Measurements from ENCODE around the gene CTNNA3.
A peak's percentile ranks its signal among the peaks of the same experiment; 100 is the strongest.
"Not testable (repeated sequence)": the region's sequence is repeated elsewhere in the genome, so short reads cannot be mapped to it uniquely, and the experiment has no call there.

CTNNA3 gene

DNA sequence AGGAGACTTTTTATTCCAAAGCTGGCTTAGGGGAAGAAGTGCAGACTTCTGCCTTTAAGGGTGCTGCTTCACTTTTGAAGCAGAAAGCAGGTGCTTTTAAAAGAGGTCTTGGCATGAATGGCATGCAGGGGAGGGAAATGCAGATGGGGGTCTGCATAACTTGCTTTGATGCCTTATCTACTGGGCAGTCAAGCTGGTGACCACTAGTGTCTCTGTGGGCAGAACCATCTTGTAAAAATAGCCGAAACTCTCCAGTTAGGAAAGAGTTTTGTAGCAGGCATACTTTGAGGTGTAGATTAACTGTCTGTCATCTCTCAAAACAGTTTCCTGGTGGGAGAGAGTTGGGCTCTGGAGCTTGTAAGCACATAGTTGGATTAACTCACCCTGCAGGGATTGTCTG is 9.9 kb upstream of the CTNNA3 start:
- TF ChIP-seq, protein P1, sequence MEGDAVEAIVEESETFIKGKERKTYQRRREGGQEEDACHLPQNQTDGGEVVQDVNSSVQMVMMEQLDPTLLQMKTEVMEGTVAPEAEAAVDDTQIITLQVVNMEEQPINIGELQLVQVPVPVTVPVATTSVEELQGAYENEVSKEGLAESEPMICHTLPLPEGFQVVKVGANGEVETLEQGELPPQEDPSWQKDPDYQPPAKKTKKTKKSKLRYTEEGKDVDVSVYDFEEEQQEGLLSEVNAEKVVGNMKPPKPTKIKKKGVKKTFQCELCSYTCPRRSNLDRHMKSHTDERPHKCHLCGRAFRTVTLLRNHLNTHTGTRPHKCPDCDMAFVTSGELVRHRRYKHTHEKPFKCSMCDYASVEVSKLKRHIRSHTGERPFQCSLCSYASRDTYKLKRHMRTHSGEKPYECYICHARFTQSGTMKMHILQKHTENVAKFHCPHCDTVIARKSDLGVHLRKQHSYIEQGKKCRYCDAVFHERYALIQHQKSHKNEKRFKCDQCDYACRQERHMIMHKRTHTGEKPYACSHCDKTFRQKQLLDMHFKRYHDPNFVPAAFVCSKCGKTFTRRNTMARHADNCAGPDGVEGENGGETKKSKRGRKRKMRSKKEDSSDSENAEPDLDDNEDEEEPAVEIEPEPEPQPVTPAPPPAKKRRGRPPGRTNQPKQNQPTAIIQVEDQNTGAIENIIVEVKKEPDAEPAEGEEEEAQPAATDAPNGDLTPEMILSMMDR (IDR thresholded peaks at IDR 0.05; ENCODE audit: low read depth, low read length) = no peak
- no peak for DNase-seq (ENCODE audit: low read depth in 2 of 2)

DNA sequence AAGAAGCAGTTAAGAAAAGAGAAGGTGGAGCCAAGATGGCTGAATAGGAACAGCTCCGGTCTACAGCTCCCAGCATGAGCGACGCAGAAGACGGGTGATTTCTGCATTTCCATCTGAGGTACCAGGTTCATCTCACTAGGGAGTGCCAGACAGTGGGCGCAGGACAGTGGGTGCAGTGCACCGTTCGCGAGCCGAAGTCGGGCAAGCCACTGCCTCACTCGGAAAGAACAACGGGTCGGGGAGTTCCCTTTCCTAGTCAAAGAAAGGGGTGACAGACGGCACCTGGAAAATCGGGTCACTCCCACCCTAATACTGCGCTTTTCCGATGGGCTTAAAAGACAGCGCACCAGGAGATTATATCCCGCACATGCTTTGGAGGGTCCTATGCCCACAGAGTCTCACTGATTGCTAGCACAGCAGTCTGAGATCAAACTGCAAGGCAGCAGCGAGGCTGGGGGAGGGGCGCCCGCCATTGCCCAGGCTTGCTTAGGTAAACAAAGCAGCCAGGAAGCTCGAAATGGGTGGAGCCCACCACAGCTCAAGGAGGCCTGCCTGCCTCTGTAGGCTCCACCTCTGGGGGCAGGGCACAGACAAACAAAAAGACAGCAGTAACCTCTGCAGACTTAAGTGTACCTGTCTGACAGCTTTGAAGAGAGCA is 3.7 kb upstream of the CTNNA3 start:
- not testable (repeated sequence) for DNase-seq (ENCODE audit: low read depth in 2 of 2); H3K4me3 ChIP-seq (replicated peaks in 1 of 2; ENCODE audit: low read depth in 2 of 2, low read length in 2 of 2)

More for the DNA sequence above, 9.9 kb upstream of the CTNNA3 start:
- H3K4me3 ChIP-seq (replicated peaks in 1 of 2; ENCODE audit: low read depth in 2 of 2, low read length in 2 of 2) = no peak overlapping the region

DNA sequence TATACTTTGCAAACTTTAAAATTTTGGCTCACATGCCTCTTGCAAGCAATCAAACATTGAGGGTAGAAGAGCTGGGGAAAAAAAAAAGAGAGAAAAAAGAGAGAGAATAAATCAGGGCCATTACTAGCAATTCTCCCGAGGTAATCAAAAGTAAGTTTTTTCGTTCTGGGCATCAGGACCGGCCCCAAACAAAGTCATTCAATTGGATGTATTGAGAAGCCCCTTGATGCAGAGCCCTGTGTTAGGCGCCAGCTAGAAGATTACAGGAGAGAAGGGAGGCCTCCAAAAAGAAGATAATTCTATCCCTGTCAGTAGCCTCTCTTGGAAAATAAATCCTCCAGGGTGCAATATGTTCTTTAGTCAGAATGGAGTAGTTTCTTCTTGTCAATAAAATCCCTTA is 2.2 kb upstream of the CTNNA3 start:
- TF ChIP-seq, protein P1 (IDR thresholded peaks at IDR 0.05; ENCODE audit: low read depth, low read length) = no peak
- no peak overlapping the region for H3K4me3 ChIP-seq (replicated peaks in 1 of 2; ENCODE audit: low read depth in 2 of 2, low read length in 2 of 2)
- DNase-seq (ENCODE audit: low read depth in 2 of 2) = no peak

DNA sequence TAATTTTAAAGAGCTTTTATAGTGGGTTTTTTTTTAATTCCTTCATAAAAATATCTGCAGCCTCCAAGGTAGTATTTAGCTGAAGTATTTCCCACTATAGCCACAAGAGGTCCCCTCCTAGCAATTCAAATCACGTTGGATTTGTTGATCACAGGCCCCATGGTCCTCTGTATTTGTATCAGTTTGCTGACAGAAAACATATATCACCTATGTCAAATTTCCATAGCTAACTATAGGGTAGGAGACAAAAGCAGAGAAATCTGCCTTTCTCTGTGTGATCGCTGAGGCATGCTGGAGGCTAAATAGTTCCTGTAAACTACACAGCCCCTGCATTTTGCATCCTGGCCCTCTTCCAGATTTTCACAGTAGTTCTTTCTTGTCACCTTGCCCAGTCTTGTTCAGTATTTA is 1.7 kb upstream of the CTNNA3 start:
- H3K4me3 ChIP-seq (replicated peaks in 1 of 2; ENCODE audit: low read depth in 2 of 2, low read length in 2 of 2) = no peak overlapping the region
- DNase-seq (ENCODE audit: low read depth in 2 of 2) = peak; percentile 74 to 76
- TF ChIP-seq, protein P1 (IDR thresholded peaks at IDR 0.05; ENCODE audit: low read depth, low read length) = peak; percentile 61

DNA sequence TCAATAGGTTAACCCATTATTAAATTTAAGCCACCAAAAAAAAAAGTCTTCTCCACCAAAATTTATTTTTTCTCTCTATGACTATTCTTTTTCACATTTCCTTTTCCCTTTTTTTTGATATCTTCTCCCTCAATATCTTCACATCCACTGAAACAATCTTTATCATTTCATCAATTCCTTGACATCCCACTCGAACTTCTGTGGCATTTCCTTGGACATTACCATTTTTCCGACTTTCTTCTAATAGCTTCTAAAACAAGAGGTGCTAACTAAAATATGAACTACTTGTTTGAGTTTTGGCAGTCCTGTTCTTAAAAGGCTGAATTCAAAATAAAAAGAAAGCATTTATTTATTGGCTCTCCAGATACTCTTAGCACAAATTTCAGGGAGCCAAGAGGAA is 684 bp upstream of the CTNNA3 start:
- TF ChIP-seq, protein P1 (IDR thresholded peaks at IDR 0.05; ENCODE audit: low read depth, low read length) = no peak
- no peak overlapping the region for H3K4me3 ChIP-seq (replicated peaks in 1 of 2; ENCODE audit: low read depth in 2 of 2, low read length in 2 of 2)
- DNase-seq (ENCODE audit: low read depth in 2 of 2) = no peak

DNA sequence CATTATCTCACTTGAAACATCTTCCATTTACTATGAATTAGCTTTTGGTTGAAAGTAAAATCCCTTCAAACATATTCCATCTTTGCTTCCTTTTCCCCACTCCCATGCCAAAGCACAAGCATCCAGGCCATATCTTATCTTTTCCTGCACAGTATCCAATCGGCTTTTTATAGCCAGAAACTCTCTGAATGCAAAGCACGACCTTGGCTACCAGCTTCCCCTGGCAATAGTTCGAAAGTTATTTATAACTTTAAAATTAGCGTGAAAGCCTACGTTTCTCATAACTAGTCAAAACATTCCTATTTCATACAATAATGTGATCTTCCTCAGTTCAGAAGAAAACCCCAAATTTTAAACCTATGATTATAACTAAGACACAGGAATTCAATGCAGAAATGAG is 440 bp downstream of the CTNNA3 start:
- H3K4me3 ChIP-seq (replicated peaks in 1 of 2; ENCODE audit: low read depth in 2 of 2, low read length in 2 of 2) = no peak overlapping the region
- TF ChIP-seq, protein P1 (IDR thresholded peaks at IDR 0.05; ENCODE audit: low read depth, low read length) = no peak
- peak in 1 of 2 donors; percentile 5 for DNase-seq (ENCODE audit: low read depth in 2 of 2)

DNA sequence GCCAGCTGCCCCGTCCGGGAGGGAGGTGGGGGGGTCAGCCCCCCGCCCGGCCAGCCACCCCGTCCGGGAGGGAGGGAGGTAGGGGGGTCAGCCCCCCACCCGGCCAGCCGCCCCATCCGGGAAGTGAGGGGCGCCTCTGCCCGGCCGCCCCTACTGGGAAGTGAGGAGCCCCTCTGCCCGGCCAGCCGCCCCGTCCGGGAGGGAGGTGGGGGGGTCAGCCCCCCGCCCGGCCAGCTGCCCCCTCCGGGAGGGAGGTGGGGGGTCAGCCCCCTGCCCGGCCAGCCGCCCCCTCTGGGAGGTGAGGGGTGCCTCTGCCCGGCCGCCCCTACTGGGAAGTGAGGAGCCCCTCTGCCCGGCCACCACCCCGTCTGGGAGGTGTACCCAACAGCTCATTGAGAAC is 4.1 kb downstream of the CTNNA3 start:
- DNase-seq (ENCODE audit: low read depth in 2 of 2); H3K4me3 ChIP-seq (replicated peaks in 1 of 2; ENCODE audit: low read depth in 2 of 2, low read length in 2 of 2): not testable (repeated sequence)

DNA sequence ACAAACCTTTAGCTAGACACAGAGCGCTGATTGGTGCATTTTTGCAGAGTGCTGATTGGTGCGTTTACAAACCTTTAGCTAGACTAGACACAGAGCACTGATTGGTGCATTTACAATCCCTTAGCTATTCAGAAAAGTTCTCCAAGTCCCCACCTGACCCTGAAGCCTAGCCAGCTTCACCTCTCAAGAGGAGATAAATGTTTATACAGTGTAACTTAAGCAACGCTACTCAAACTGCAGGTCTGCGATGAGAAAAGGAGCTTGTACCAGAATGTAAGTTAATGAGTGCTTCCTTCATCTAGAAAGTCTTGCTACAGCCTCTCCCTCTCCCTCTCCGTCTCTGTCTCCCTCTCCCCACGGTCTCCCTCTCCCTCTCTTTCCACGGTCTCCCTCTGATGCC is 5.5 kb downstream of the CTNNA3 start:
- not testable (repeated sequence) for H3K4me3 ChIP-seq (replicated peaks in 1 of 2; ENCODE audit: low read depth in 2 of 2, low read length in 2 of 2); DNase-seq (ENCODE audit: low read depth in 2 of 2)

DNA sequence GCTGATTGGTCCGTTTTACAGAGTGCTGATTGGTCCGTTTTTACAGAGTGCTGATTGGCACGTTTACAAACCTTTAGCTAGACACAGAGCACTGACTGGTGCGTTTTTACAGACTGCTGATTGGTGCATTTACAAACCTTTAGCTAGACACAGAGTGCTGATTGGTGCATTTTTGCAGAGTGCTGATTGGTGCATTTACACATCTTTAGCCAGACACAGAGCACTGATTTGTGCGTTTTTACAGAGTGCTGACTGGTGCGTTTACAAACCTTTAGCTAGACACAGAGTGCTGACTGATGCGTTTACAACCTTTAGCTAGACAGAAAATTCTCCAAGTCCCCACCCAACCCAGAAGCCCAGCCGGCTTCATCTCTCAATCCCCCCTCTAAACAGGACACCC is 11.9 kb downstream of the CTNNA3 start:
- not testable (repeated sequence) for DNase-seq (ENCODE audit: low read depth in 2 of 2); H3K4me3 ChIP-seq (replicated peaks in 1 of 2; ENCODE audit: low read depth in 2 of 2, low read length in 2 of 2)
